Kidney (tissue), 14 donors: Measurements from ENCODE around the gene PSMC5. TPM values are rescaled to one million over a fixed set of nuclear protein-coding genes. Genes with fewer than 3 reads are reported as not detected.
"Not testable (repeated sequence)": the region's sequence is repeated elsewhere in the genome, so short reads cannot be mapped to it uniquely, and the experiment has no call there.

ENCODE experiments used
- DNase-seq, 5 donors: peaks; one replicate each; pipeline ENCODE4 v3.0.0-alpha.2; 2013 to 2020
- FAIRE-seq: peaks from 2 replicates; lab custom pipeline; 2012; peaks lifted over from hg19 to GRCh38; lab: Jason Lieb, UNC
- H3K27ac ChIP-seq, 2 donors: one replicate each; pipeline ENCODE4 v1.7.0; 2013; ENCODE audit warnings: low read depth in 2 of 2, low read length in 2 of 2, inconsistent platforms in 1 of 2
- H3K27me3 ChIP-seq: one replicate; pipeline ENCODE4 v1.7.1; 2013; ENCODE audit warnings: low read length, inconsistent platforms; ENCODE audit not compliant: control insufficient read depth, insufficient read depth
- H3K36me3 ChIP-seq, 3 donors: one replicate each; pipeline versions ENCODE4 v1.7.0 to v1.7.1; 2013; ENCODE audit warnings: low read length in 3 of 3, control low read depth in 1 of 3, inconsistent platforms in 1 of 3; ENCODE audit not compliant: insufficient read depth in 3 of 3, control insufficient read depth in 2 of 3
- H3K4me1 ChIP-seq, 3 donors: one replicate each; pipeline versions ENCODE4 v1.7.0 to v1.7.1; 2013; ENCODE audit warnings: low read length in 3 of 3, inconsistent platforms in 1 of 3, low read depth in 1 of 3; ENCODE audit not compliant: control insufficient read depth in 2 of 3, insufficient read depth in 2 of 3
- H3K4me3 ChIP-seq, 3 donors: one replicate each; pipeline versions ENCODE4 v1.7.0 to v1.8.1; 2013; ENCODE audit warnings: low read length in 3 of 3, control low read depth in 1 of 3, inconsistent platforms in 1 of 3
- H3K9ac ChIP-seq, 3 donors: one replicate each; pipeline versions ENCODE4 v1.7.0 to v1.7.1; 2013; ENCODE audit warnings: low read length in 3 of 3, control low read depth in 1 of 3, inconsistent platforms in 1 of 3
- H3K9me3 ChIP-seq, 3 donors: one replicate each; pipeline versions ENCODE4 v1.7.0 to v1.7.1; 2013; ENCODE audit warnings: low read length in 3 of 3, control low read depth in 1 of 3, inconsistent platforms in 1 of 3; ENCODE audit not compliant: control insufficient read depth in 2 of 3, insufficient read depth in 1 of 3
- CTCF ChIP-seq: IDR thresholded peaks from 3 replicates; pipeline ENCODE4 v1.5.1; 2012; ENCODE audit warnings: mild to moderate bottlenecking, moderate library complexity, borderline replicate concordance; ENCODE audit not compliant: insufficient read depth; ENCODE audit errors: extremely low read depth
- intact Hi-C: fragments of 100-400 bp; cut with DNase I; formaldehyde crosslinking; loops from one replicate; pipeline ENCODE4 v1.11.1; 2022
- polyA plus RNA-seq: library from polyadenylated mRNA; stranded (reverse); fragments of 350-450 nt; fragmentation: Illumina TruSeq; extraction: RNeasy Lipid Tissue Mini Kit (QIAGEN cat#74804); gene quantifications from one replicate; pipeline ENCODE4 v1.2.3, GENCODE V29; 2014; ENCODE audit warnings: low read depth, low replicate concordance; ENCODE audit not compliant: insufficient read depth
- total RNA-seq: library from RNA; stranded (reverse); fragmentation: NEBNext Ultra II Directional; extraction: Animal tissue kit (Norgen Biotek cat#: 25700); gene quantifications from one replicate; pipeline ENCODE4 v1.2.1, GENCODE V29; 2021
- donor health status: control.
- donor health status: control.
- donor health status: control.
- donor health status: control.
- donor health status: control.
- donor health status: DM: yes; HTN: yes; CAD: no.
- donor health status: Normal renal cell carcinoma (clear cell type).

PSMC5 gene
- total and polyA plus RNA-seq, 2 donors from 2014 or later = 145 to 247 TPM

GRCh38 chr17:63786971-63787711 lies 40.1 kb upstream of the PSMC5 start:
- no peak overlapping the region for H3K4me3 ChIP-seq
- no peak for TF ChIP-seq CTCF
- H3K27ac ChIP-seq = no peak overlapping the region
- DNase-seq = no peak
- H3K4me1 ChIP-seq = peaks cover 0 to under 1% (median 0%) of the 10 kb centered on the region in 3 donors
- no peaks in the 10 kb centered on the region for H3K27me3 ChIP-seq
- intact Hi-C loops = no loop called here
- H3K36me3 ChIP-seq = peaks cover 5 to 26% (median 11%) of the 10 kb centered on the region in 3 donors
- no peak overlapping the region for H3K9ac ChIP-seq
- H3K9me3 ChIP-seq = no peaks in the 10 kb centered on the region
- no peak for FAIRE-seq

- H3K4me3 ChIP-seq = no peak overlapping the region
- DNase-seq = no peak
- no peak overlapping the region for H3K27ac ChIP-seq
- FAIRE-seq = no peak
- intact Hi-C loops = no loop called here
- no peaks in the 10 kb centered on the region for H3K9me3 ChIP-seq
- no peaks in the 10 kb centered on the region for H3K4me1 ChIP-seq
- no peak overlapping the region for H3K9ac ChIP-seq
- no peak for TF ChIP-seq CTCF
- peaks cover 11 to 35% (median 16%) of the 10 kb centered on the region in 3 donors for H3K36me3 ChIP-seq
- no peaks in the 10 kb centered on the region for H3K27me3 ChIP-seq
Observed at GRCh38 chr17:63790057-63790456, 37.2 kb upstream of the PSMC5 start.

GRCh38 chr17:63792055-63792729 lies 35.0 kb upstream of the PSMC5 start:
- DNase-seq (no peak), FAIRE-seq (no peak)
- Histone ChIP-seq H3K4me3 (no peak overlapping the region), H3K27ac (no peak overlapping the region), H3K9me3 (no peaks in the 10 kb centered on the region), H3K27me3 (no peaks in the 10 kb centered on the region), H3K4me1 (no peaks in the 10 kb centered on the region), H3K36me3 (peaks cover 10 to 49% (median 23%) of the 10 kb centered on the region in 3 donors), H3K9ac (no peak overlapping the region)
- intact Hi-C loops = no loop called here
- TF ChIP-seq CTCF = no peak

GRCh38 chr17:63796375-63796774 lies 30.9 kb upstream of the PSMC5 start:
- H3K36me3 ChIP-seq = peaks cover 14 to 59% (median 42%) of the 10 kb centered on the region in 3 donors
- intact Hi-C loops, FAIRE-seq: not testable (repeated sequence)

More at GRCh38 chr17:63796375-63796774, 30.9 kb upstream of the PSMC5 start:
- not testable (repeated sequence) for H3K4me3 ChIP-seq, H3K9me3 ChIP-seq, H3K4me1 ChIP-seq, H3K27ac ChIP-seq, H3K27me3 ChIP-seq, H3K9ac ChIP-seq, DNase-seq
